ENCODE data around the gene GRIPAP1. TPM values are rescaled to one million over a fixed set of nuclear protein-coding genes. Genes with fewer than 3 reads are reported as not detected.

The GRIPAP1 gene
- total RNA-seq, 1 donor, result 11.9 TPM

DNA sequence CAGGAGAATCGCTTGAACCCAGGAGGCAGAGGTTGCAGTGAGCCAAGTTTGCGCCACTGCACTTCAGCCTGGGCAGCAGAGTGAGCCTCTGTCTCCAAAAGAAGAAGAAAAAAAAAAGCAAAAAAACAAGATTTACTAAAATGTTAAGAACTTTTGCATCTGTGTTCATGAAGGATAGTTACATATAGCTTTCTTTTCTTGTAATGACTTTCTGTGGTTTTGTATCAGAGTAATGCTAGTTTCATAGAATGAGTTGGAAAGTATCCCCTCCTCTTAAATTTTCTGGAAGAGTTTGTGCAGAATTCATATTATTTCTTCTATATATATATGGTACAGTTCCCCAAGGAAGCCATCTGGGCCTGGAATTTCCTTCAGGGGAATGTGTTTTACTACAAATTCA, 17.0 kb upstream of the GRIPAP1 start:
- no peak for TF ChIP-seq CTCF (IDR thresholded peaks at IDR 0.05; ENCODE audit: insufficient read depth, low read length)
- H3K4me3 ChIP-seq (ENCODE audit: low read depth, low read length), result no peak overlapping the region
- DNase-seq (ENCODE audit: low read depth), result no peak

DNA sequence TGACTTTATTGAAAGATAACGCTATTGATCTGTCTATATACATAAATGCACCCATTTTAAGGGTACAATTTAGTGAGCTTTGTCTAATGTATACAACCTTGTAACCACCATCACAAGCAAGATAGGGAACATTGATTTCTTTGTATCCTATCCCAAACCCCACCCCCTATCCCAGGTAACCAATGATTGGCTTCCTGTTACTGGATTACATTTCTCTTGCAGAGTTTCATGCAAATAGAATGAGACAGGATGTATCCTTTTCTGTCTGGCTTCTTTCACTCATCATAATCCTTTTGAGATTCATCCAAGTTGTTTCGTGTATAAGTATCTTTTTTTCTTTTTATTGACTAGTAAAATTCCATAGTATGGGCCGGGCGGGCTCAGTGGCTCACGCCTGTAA, 1.6 kb upstream of the GRIPAP1 start:
- DNase-seq (ENCODE audit: low read depth), result no peak
- H3K4me3 ChIP-seq (ENCODE audit: low read depth, low read length), result no peak overlapping the region
- TF ChIP-seq CTCF (IDR thresholded peaks at IDR 0.05; ENCODE audit: insufficient read depth, low read length), result no peak

GRCh38 chrX:49001521-49002090, 458 bp downstream of the GRIPAP1 start:
- DNase-seq (ENCODE audit: low read depth), result peak; percentile 38
- no peak for TF ChIP-seq CTCF (IDR thresholded peaks at IDR 0.05; ENCODE audit: insufficient read depth, low read length)
- H3K4me3 ChIP-seq (ENCODE audit: low read depth, low read length), result peak overlapping the region; percentile 81

DNA sequence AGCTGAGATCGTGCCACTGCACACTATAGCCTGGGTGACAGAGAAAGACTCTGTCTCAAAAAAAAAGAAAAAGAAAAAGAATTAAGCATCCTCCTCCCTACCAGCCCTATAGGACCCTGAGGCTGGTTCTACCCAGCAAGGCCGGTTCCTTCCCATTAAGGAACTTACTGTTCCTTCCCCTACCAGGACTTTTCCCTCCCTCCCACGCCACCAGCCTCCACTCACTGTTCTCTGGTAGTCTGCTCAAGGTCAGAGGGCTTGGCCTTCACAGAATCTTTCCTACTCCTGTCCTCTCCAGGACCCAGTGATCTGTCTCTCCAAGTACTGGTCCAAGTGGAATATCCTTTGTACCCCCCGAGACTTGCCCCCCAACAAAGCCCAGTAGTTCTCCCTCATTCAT, 1.4 kb downstream of the GRIPAP1 start:
- peak overlapping the region; percentile 81 for H3K4me3 ChIP-seq (ENCODE audit: low read depth, low read length)
- TF ChIP-seq CTCF (IDR thresholded peaks at IDR 0.05; ENCODE audit: insufficient read depth, low read length), result no peak
- no peak for DNase-seq (ENCODE audit: low read depth)

GRCh38 chrX:48999030-48999429, 3.0 kb downstream of the GRIPAP1 start:
- TF ChIP-seq CTCF (IDR thresholded peaks at IDR 0.05; ENCODE audit: insufficient read depth, low read length), result no peak
- H3K4me3 ChIP-seq (ENCODE audit: low read depth, low read length), result no peak overlapping the region
- DNase-seq (ENCODE audit: low read depth), result no peak

GRCh38 chrX:48998391-48998790, 3.7 kb downstream of the GRIPAP1 start:
- DNase-seq (ENCODE audit: low read depth), result no peak
- TF ChIP-seq CTCF (IDR thresholded peaks at IDR 0.05; ENCODE audit: insufficient read depth, low read length), result no peak
- no peak overlapping the region for H3K4me3 ChIP-seq (ENCODE audit: low read depth, low read length)

- H3K4me3 ChIP-seq (ENCODE audit: low read depth, low read length), result no peak overlapping the region
- no peak for TF ChIP-seq CTCF (IDR thresholded peaks at IDR 0.05; ENCODE audit: insufficient read depth, low read length)
- DNase-seq (ENCODE audit: low read depth), result no peak
Observed at GRCh38 chrX:48997865-48998264, 4.2 kb downstream of the GRIPAP1 start.
